ENCODE data around the gene USP21. TPM values are rescaled to one million over a fixed set of nuclear protein-coding genes. Genes with fewer than 3 reads are reported as not detected.

Gene USP21
- total and polyA plus RNA-seq, 2 of the 13 experiments (the other 11 are each of a cell fraction or from before 2014, with no cell fraction given): 10.1 to 33.1 TPM

DNA sequence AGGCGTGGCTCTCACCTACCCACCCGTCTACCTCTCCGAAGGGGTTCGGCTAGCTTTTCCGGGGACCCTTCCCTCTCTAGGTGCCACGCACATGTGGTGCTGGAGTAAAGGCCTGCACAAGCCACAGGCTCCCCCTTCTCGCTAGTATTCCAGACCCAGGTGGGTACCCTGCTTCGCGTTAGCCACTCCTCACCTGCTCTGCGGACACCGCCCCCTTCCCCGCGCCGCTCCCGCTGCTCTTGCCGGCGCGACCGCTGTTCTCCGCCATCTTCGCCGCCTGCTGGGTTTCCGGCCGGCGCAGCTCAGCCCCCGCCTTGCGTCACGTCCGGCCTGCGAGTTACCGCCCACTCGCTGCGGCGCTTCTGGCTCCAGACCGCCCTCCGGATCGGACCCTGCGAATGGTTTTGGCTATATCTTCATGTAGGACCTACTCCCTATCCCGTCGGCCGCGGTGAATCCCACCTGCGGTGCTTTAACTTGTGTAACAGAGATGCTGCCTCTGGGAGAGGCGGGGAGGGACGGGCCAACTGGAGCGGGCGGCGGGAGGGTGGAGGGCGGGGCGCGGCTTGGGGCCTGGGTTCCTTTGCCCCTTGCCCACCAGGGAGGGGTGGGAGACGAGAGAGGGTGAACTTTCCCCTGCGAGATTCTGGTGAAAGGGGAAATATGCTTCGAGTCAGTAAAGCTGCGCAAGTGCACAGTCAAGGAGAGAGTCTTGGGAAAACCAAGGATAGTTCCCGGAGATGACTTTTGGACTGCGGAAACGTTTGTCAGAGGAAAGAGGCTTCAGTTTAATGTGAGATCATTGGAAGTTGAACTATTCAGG, 41.3 kb upstream of the USP21 start, which contains the start of the genes NIT1 and PFDN2 (continued):
- TF ChIP-seq, protein P1, sequence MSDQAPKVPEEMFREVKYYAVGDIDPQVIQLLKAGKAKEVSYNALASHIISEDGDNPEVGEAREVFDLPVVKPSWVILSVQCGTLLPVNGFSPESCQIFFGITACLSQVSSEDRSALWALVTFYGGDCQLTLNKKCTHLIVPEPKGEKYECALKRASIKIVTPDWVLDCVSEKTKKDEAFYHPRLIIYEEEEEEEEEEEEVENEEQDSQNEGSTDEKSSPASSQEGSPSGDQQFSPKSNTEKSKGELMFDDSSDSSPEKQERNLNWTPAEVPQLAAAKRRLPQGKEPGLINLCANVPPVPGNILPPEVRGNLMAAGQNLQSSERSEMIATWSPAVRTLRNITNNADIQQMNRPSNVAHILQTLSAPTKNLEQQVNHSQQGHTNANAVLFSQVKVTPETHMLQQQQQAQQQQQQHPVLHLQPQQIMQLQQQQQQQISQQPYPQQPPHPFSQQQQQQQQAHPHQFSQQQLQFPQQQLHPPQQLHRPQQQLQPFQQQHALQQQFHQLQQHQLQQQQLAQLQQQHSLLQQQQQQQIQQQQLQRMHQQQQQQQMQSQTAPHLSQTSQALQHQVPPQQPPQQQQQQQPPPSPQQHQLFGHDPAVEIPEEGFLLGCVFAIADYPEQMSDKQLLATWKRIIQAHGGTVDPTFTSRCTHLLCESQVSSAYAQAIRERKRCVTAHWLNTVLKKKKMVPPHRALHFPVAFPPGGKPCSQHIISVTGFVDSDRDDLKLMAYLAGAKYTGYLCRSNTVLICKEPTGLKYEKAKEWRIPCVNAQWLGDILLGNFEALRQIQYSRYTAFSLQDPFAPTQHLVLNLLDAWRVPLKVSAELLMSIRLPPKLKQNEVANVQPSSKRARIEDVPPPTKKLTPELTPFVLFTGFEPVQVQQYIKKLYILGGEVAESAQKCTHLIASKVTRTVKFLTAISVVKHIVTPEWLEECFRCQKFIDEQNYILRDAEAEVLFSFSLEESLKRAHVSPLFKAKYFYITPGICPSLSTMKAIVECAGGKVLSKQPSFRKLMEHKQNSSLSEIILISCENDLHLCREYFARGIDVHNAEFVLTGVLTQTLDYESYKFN (CRISPR knock-in tag; conservative IDR thresholded peaks at IDR 0.05): peak; percentile 34; the same call in 1 of the 2 replicates
- no peak for TF ChIP-seq ZNF7 (CRISPR knock-in tag; IDR thresholded peaks at IDR 0.05)
- peak; percentile 84 for TF ChIP-seq PHF20 (CRISPR knock-in tag; IDR thresholded peaks at IDR 0.05)
- TF ChIP-seq ERF (CRISPR knock-in tag; IDR thresholded peaks at IDR 0.05): peak; percentile 91
- 0 out of 2 replicates have a peak, but pooled peaks have one; percentile 79 for TF ChIP-seq ZNF430 (CRISPR knock-in tag; IDR thresholded peaks at IDR 0.05)
- 0 out of 2 replicates have a peak, but pooled peaks have one; percentile 54 for TF ChIP-seq RFXAP (CRISPR knock-in tag; IDR thresholded peaks at IDR 0.05; ENCODE audit: borderline replicate concordance)
- no peak for TF ChIP-seq FLYWCH1 (CRISPR knock-in tag; IDR thresholded peaks at IDR 0.05)
- TF ChIP-seq ZNF235 (CRISPR knock-in tag; IDR thresholded peaks at IDR 0.05; ENCODE audit: borderline replicate concordance): no peak
- TF ChIP-seq ATAD3A (CRISPR knock-in tag; IDR thresholded peaks at IDR 0.05): no peak
- no peak for TF ChIP-seq HOXA7 (CRISPR knock-in tag; IDR thresholded peaks at IDR 0.05)
- no peak for TF ChIP-seq ZNF572 (CRISPR knock-in tag; IDR thresholded peaks at IDR 0.05)
- TF ChIP-seq, protein P2, sequence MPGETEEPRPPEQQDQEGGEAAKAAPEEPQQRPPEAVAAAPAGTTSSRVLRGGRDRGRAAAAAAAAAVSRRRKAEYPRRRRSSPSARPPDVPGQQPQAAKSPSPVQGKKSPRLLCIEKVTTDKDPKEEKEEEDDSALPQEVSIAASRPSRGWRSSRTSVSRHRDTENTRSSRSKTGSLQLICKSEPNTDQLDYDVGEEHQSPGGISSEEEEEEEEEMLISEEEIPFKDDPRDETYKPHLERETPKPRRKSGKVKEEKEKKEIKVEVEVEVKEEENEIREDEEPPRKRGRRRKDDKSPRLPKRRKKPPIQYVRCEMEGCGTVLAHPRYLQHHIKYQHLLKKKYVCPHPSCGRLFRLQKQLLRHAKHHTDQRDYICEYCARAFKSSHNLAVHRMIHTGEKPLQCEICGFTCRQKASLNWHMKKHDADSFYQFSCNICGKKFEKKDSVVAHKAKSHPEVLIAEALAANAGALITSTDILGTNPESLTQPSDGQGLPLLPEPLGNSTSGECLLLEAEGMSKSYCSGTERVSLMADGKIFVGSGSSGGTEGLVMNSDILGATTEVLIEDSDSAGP (CRISPR knock-in tag; IDR thresholded peaks at IDR 0.05; ENCODE audit: borderline replicate concordance): peak; percentile 78; the same call in 1 of the 2 replicates
- TF ChIP-seq, protein P3, sequence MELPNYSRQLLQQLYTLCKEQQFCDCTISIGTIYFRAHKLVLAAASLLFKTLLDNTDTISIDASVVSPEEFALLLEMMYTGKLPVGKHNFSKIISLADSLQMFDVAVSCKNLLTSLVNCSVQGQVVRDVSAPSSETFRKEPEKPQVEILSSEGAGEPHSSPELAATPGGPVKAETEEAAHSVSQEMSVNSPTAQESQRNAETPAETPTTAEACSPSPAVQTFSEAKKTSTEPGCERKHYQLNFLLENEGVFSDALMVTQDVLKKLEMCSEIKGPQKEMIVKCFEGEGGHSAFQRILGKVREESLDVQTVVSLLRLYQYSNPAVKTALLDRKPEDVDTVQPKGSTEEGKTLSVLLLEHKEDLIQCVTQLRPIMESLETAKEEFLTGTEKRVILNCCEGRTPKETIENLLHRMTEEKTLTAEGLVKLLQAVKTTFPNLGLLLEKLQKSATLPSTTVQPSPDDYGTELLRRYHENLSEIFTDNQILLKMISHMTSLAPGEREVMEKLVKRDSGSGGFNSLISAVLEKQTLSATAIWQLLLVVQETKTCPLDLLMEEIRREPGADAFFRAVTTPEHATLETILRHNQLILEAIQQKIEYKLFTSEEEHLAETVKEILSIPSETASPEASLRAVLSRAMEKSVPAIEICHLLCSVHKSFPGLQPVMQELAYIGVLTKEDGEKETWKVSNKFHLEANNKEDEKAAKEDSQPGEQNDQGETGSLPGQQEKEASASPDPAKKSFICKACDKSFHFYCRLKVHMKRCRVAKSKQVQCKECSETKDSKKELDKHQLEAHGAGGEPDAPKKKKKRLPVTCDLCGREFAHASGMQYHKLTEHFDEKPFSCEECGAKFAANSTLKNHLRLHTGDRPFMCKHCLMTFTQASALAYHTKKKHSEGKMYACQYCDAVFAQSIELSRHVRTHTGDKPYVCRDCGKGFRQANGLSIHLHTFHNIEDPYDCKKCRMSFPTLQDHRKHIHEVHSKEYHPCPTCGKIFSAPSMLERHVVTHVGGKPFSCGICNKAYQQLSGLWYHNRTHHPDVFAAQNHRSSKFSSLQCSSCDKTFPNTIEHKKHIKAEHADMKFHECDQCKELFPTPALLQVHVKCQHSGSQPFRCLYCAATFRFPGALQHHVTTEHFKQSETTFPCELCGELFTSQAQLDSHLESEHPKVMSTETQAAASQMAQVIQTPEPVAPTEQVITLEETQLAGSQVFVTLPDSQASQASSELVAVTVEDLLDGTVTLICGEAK (IDR thresholded peaks at IDR 0.05): no peak
- TF ChIP-seq, protein P3 (CRISPR knock-in tag; IDR thresholded peaks at IDR 0.05): peak; percentile 30; the same call in 1 of the 2 replicates
- peak; percentile 43; the same call in 1 of the 2 replicates for TF ChIP-seq SIN3A (IDR thresholded peaks at IDR 0.05; ENCODE audit: borderline replicate concordance, low read depth, low read length)
